Ishikawa (cell line): Measurements from ENCODE around the gene NBAS.

ENCODE experiments used
- CEBPB ChIP-seq: IDR thresholded peaks from 2 replicates; pipeline ENCODE4 v1.6.1; 2012
- CREB1 ChIP-seq: IDR thresholded peaks from 2 replicates; pipeline ENCODE4 v1.6.1; 2012; ENCODE audit warnings: low read depth
- EGR1 ChIP-seq: IDR thresholded peaks from 2 replicates; pipeline ENCODE4 v1.6.1; 2012
- EP300 ChIP-seq: IDR thresholded peaks from 2 replicates; pipeline ENCODE4 v1.6.1; 2012; ENCODE audit warnings: borderline replicate concordance
- FOXM1 ChIP-seq: IDR thresholded peaks from 2 replicates; pipeline ENCODE4 v1.6.1; 2012; ENCODE audit warnings: low read depth, borderline replicate concordance
- MAX ChIP-seq: IDR thresholded peaks from 2 replicates; pipeline ENCODE4 v1.6.1; 2012
- NFIC ChIP-seq: IDR thresholded peaks from 2 replicates; pipeline ENCODE4 v1.6.1; 2012
- RAD21 ChIP-seq: IDR thresholded peaks from 2 replicates; pipeline ENCODE4 v1.6.1; 2012; ENCODE audit warnings: low read depth
- REST ChIP-seq: IDR thresholded peaks from 2 replicates; pipeline ENCODE4 v1.6.1; 2012; ENCODE audit warnings: low read depth, mild to moderate bottlenecking
- TAF1 ChIP-seq: IDR thresholded peaks from 2 replicates; pipeline ENCODE4 v1.6.1; 2012; ENCODE audit warnings: low read depth, mild to moderate bottlenecking
- TEAD4 ChIP-seq: IDR thresholded peaks from 2 replicates; pipeline ENCODE4 v1.6.1; 2012
- USF1 ChIP-seq: IDR thresholded peaks from 2 replicates; pipeline ENCODE4 v1.6.1; 2012
- YY1 ChIP-seq: IDR thresholded peaks from 2 replicates; pipeline ENCODE4 v1.6.1; 2012; ENCODE audit warnings: low read depth
- ZBTB7A ChIP-seq: IDR thresholded peaks from 2 replicates; pipeline ENCODE4 v1.6.1; 2012; ENCODE audit warnings: low read depth

- no peak for TF ChIP-seq CEBPB
- no peak for TF ChIP-seq EP300
- no peak for TF ChIP-seq MAX
- TF ChIP-seq REST = no peak
- no peak for TF ChIP-seq ZBTB7A
- TF ChIP-seq RAD21 = no peak
- TF ChIP-seq YY1 = no peak
- no peak for TF ChIP-seq CREB1
- no peak for TF ChIP-seq EGR1
- no peak for TF ChIP-seq TEAD4
- TF ChIP-seq TAF1 = no peak
- no peak for TF ChIP-seq NFIC
- TF ChIP-seq USF1 = no peak
- TF ChIP-seq FOXM1 = no peak
Measured at GRCh38 chr2:15181092-15181745, 379.9 kb downstream of the NBAS start.
